C4-2B (cell line): Measurements from ENCODE around the gene PRDM1.

ENCODE experiments used
- H3K27ac ChIP-seq: fragments of 450-650 bp; 2 replicates; pipeline ENCODE4 v1.5.1; 2017
- ZFX ChIP-seq: fragments of 450-650 bp; IDR thresholded peaks from 2 replicates; pipeline ENCODE4 v1.6.1; 2017
- TF ChIP-seq, protein P1 (sequence below): fragments of 450-650 bp; conservative IDR thresholded peaks from 2 replicates; pipeline ENCODE4 v1.5.1; 2017; ENCODE audit warnings: mild to moderate bottlenecking

PRDM1 gene

GRCh38 chr6:106084989-106085691, 996 bp upstream of the PRDM1 start:
- TF ChIP-seq, protein P1, sequence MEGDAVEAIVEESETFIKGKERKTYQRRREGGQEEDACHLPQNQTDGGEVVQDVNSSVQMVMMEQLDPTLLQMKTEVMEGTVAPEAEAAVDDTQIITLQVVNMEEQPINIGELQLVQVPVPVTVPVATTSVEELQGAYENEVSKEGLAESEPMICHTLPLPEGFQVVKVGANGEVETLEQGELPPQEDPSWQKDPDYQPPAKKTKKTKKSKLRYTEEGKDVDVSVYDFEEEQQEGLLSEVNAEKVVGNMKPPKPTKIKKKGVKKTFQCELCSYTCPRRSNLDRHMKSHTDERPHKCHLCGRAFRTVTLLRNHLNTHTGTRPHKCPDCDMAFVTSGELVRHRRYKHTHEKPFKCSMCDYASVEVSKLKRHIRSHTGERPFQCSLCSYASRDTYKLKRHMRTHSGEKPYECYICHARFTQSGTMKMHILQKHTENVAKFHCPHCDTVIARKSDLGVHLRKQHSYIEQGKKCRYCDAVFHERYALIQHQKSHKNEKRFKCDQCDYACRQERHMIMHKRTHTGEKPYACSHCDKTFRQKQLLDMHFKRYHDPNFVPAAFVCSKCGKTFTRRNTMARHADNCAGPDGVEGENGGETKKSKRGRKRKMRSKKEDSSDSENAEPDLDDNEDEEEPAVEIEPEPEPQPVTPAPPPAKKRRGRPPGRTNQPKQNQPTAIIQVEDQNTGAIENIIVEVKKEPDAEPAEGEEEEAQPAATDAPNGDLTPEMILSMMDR: no peak
- TF ChIP-seq ZFX: no peak
- H3K27ac ChIP-seq: no peak overlapping the region

DNA sequence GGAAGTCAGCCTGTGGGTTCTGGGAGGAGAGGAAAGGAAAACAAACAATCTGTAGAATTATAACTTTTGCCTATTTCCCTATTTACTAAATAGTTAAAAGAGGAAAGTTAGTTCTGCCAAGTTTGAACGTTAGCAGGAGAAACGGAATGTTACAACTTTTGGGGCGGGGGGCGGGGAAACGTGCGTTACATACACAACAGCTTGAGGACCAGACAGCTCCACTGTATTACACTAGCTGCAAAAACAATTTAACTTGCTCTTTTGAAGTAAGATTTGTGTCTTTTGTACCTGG, 498 bp upstream of the PRDM1 start:
- H3K27ac ChIP-seq: no peak overlapping the region
- TF ChIP-seq, protein P1: no peak
- no peak for TF ChIP-seq ZFX

- no peak overlapping the region for H3K27ac ChIP-seq
- no peak for TF ChIP-seq ZFX
- TF ChIP-seq, protein P1: no peak
Observed at GRCh38 chr6:106086814-106087175, 659 bp downstream of the PRDM1 start.

GRCh38 chr6:106087548-106088325, 1.6 kb downstream of the PRDM1 start:
- H3K27ac ChIP-seq: no peak overlapping the region
- TF ChIP-seq, protein P1: no peak
- no peak for TF ChIP-seq ZFX

DNA sequence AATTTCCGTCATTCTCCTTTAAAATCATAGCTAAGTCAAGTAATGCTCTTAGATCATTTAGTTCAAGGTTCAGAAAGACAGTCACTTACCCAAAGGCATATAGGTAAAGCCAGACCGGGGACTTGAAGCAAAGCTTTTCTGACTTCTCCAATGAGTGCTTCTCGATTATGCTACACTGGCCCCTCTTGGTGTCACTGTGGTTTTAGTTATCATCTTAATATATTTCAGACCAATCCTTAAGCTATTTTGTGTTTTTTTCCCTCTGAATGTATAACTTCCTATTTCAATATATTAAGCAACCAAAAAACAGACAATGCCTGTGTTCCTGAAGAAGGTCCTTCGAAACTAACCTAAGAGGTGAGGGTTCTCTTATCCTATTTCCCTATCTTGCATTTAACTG, 3.9 kb downstream of the PRDM1 start:
- TF ChIP-seq, protein P1: no peak
- no peak for TF ChIP-seq ZFX

GRCh38 chr6:106092279-106092678, 6.1 kb downstream of the PRDM1 start:
- TF ChIP-seq, protein P1: no peak
- TF ChIP-seq ZFX: no peak
- no peak overlapping the region for H3K27ac ChIP-seq

More for the DNA sequence above, 3.9 kb downstream of the PRDM1 start:
- no peak overlapping the region for H3K27ac ChIP-seq

DNA sequence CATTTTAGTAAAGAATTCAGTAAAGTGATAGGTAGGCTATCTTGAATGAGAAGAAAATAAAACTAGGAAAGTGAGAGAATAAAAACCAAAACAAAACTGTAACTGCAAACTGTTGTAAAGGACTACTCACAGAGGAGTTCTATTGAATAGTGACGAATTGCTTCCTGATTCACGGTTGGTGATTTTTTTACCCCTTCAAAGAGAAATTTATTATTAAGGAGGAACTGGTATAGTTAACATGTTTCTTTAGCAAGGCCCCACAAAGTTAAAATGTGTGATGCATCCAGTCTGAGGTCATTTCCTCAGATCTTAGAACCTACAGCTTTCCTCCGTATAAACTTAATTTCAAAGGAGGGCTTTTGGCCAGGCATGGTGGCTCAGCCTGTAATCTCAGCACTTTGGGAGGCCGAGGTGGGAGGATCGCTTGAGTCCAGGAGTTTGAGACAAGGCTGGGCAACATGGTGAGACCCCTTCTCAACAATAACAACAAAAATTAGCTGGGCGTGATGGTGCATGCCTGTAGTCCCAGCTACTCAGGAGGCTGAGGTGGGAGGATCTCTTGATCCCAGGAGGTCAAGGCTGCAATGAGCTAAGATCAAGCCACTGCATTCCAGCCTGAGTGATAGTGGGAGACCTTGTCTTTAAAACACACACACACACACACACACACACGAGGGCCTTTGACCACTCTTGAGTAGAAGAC, 8.3 kb downstream of the PRDM1 start:
- no peak overlapping the region for H3K27ac ChIP-seq
- TF ChIP-seq, protein P1: no peak
- no peak for TF ChIP-seq ZFX
